Esophagus squamous epithelium (tissue), 5 donors: ENCODE results near the gene ANP32B. TPM values are rescaled to one million over a fixed set of nuclear protein-coding genes. Genes with fewer than 3 reads are reported as not detected.

Source experiments
- DNase-seq: peaks from one replicate; lab custom pipeline; 2025; lab: John Stamatoyannopoulos, UW
- H3K27ac ChIP-seq, 4 donors: fragments of 200-600 bp; sonication (generic); one replicate each; pipeline ENCODE4 v1.5.1; 2016 to 2019; ENCODE audit warnings: mild to moderate bottlenecking in 1 of 4
- H3K27me3 ChIP-seq, 4 donors: fragments of 200-600 bp; sonication (generic); 1 replicate in 3 of 4; 2 replicates in 1 of 4; pipeline versions ENCODE4 v1.5.1 to v1.6.0; 2017 to 2021; ENCODE audit warnings: antibody characterized with exemption in 1 of 4
- H3K36me3 ChIP-seq, 3 donors: fragments of 200-600 bp; sonication (generic); one replicate each; pipeline ENCODE4 v1.5.1; 2016 to 2019
- H3K4me1 ChIP-seq, 3 donors: fragments of 200-600 bp; sonication (generic); one replicate each; pipeline ENCODE4 v1.5.1; 2017 to 2019
- H3K4me3 ChIP-seq, 4 donors: fragments of 200-600 bp; sonication (generic); 1 replicate in 3 of 4; 2 replicates in 1 of 4; pipeline ENCODE4 v1.5.1; 2016 to 2019; ENCODE audit warnings: mild to moderate bottlenecking in 2 of 4, moderate library complexity in 1 of 4
- H3K9me3 ChIP-seq, 3 donors: fragments of 200-600 bp; sonication (generic); one replicate each; pipeline ENCODE4 v1.5.1; 2016 to 2019
- POLR2A ChIP-seq, 4 donors: fragments of 450-650 bp; IDR thresholded peaks; one replicate each; pipeline ENCODE4 v1.6.1; 2017; ENCODE audit warnings: antibody characterized with exemption in 4 of 4, mild to moderate bottlenecking in 4 of 4, moderate library complexity in 3 of 4
- WGBS, 2 donors: methylation state at CpG; one replicate each; pipeline ENCODE4 v1.1.5; 2018; 5-methylcytosine and 5-hydroxymethylcytosine counted together
- intact Hi-C: fragments of 100-400 bp; cut with DNase I; formaldehyde crosslinking; loops from one replicate; pipeline ENCODE4 v1.15.0; 2022
- total RNA-seq, 4 donors: library from RNA; depleted of rRNA; stranded (reverse); fragments of >200 nt; gene quantifications; one replicate each; pipeline ENCODE4 v1.1.0, GENCODE V29; 2016
- TF ChIP-seq, protein P1 (sequence below), 6 experiments: fragments of 450-650 bp in 4 of 6; fragments of 200-600 bp in 2 of 6; sonication (generic) in 2 of 6; IDR thresholded peaks; one replicate each; pipeline ENCODE4 v1.5.1; 2016 to 2019; ENCODE audit warnings: antibody characterized with exemption in 6 of 6, mild to moderate bottlenecking in 4 of 6, moderate library complexity in 4 of 6
- donor health status: DM: yes; HTN: yes; CAD: no.

The ANP32B gene
- total RNA-seq, 4 donors from 2014 or later, result 21.9 to 41.8 (median 28.4) TPM

DNA sequence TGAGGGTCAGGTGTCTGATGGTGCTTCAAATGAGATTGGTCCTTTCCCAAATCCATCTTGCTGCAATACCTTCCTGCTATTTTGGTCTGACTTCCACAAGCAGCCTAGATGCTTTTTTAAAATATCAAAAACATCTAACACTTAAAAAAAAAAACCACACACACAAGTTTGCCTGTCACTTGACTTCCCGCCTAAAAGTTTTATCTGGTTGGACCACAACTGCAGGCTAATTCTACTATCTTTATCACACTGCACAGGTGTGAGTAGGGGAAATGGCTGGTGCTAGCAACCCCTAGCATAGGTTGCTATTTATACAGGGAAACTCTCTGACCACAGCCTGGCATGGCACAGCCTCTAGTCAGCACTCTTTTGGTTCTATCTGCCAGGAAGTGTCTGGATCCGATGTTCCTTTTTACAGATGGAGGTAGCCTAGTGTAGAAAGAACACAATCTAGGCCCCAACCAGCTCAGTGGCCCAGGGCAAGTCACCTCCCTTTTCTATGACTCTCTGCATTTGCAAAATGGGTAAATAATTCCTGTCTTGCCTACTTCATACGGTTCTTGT lies 45.0 kb upstream of the ANP32B start, which contains the start of gene HEMGN:
Gene HEMGN, minus strand, starts transcription at position 92 of the 564 bp plus-strand sequence. Its CDS starts 36 bp downstream, at position 56.
- Histone ChIP-seq H3K4me1 (no peaks in the 10 kb centered on the region), H3K4me3 (no peak within 1 kb of the TSS), H3K27me3 (peaks cover 0 to 49% (median 0%) of the 10 kb centered on the region in 4 donors), H3K36me3 (no peaks in the 10 kb centered on the region), H3K27ac (no peak within 1 kb of the TSS), H3K9me3 (no peaks in the 10 kb centered on the region)
- WGBS, 2 donors, result 65 to 68% methylated on average over 3 of the region's 3 CpGs
- TF ChIP-seq, protein P1, sequence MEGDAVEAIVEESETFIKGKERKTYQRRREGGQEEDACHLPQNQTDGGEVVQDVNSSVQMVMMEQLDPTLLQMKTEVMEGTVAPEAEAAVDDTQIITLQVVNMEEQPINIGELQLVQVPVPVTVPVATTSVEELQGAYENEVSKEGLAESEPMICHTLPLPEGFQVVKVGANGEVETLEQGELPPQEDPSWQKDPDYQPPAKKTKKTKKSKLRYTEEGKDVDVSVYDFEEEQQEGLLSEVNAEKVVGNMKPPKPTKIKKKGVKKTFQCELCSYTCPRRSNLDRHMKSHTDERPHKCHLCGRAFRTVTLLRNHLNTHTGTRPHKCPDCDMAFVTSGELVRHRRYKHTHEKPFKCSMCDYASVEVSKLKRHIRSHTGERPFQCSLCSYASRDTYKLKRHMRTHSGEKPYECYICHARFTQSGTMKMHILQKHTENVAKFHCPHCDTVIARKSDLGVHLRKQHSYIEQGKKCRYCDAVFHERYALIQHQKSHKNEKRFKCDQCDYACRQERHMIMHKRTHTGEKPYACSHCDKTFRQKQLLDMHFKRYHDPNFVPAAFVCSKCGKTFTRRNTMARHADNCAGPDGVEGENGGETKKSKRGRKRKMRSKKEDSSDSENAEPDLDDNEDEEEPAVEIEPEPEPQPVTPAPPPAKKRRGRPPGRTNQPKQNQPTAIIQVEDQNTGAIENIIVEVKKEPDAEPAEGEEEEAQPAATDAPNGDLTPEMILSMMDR (IDR thresholded peaks at IDR 0.05), result no peak
- no peak for TF ChIP-seq POLR2A (IDR thresholded peaks at IDR 0.05)
- intact Hi-C loops, result no loop called here
- DNase-seq, result no peak

DNA sequence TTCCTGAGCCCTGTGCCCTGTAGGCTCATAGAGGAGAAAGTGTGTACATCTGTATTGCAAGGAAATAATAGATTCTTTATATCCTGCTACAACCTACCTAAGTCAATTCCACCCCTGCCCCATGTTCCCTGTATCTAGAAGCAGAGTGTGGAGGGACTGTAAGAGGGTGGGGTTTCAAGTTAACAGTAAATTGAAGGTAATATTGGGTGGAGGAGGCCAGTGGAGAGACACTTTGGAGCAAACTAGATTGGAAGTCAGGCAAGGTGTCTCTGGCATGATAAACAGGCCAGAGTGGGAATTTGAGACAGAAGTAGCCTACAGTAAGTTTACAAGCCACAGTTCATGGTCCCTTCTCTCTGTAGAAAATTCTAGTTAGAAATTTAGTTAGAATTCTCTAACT lies 42.9 kb upstream of the ANP32B start:
- H3K4me3 ChIP-seq, result no peak overlapping the region
- DNase-seq, result no peak
- TF ChIP-seq, protein P1 (IDR thresholded peaks at IDR 0.05), result no peak
- TF ChIP-seq POLR2A (IDR thresholded peaks at IDR 0.05), result no peak
- peaks cover 0 to 45% (median 0%) of the 10 kb centered on the region in 4 donors for H3K27me3 ChIP-seq
- no peaks in the 10 kb centered on the region for H3K9me3 ChIP-seq
- H3K4me1 ChIP-seq, result no peaks in the 10 kb centered on the region
- H3K27ac ChIP-seq, result no peak overlapping the region
- intact Hi-C loops, result no loop called here
- H3K36me3 ChIP-seq, result no peaks in the 10 kb centered on the region

DNA sequence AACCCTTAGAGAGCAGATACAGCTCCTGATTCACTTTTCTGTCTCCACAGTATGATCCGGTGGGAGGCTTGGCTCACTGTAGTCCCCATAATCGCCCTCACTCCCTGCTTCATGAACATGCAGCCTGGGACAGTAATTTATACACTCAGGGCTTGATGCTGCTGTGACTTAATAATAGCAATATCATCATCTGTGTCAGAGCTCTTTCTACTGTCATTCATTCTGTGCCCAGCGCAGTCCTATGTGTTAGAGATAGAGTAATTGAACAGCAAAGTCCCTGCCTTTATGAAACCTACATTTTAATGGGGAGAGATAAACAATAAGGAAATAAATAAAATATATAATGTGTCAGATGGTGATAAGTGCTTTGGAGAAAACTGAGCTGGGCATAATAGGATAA lies 42.4 kb upstream of the ANP32B start:
- 78 to 88% methylated on average over 3 of the region's 3 CpGs for WGBS, 2 donors
- no peak for TF ChIP-seq POLR2A (IDR thresholded peaks at IDR 0.05)
- TF ChIP-seq, protein P1 (IDR thresholded peaks at IDR 0.05), result no peak
- no peaks in the 10 kb centered on the region for H3K9me3 ChIP-seq
- no peak overlapping the region for H3K27ac ChIP-seq
- intact Hi-C loops, result no loop called here
- peaks cover 0 to 44% (median 0%) of the 10 kb centered on the region in 4 donors for H3K27me3 ChIP-seq
- H3K36me3 ChIP-seq, result no peaks in the 10 kb centered on the region
- no peak overlapping the region for H3K4me3 ChIP-seq
- H3K4me1 ChIP-seq, result no peaks in the 10 kb centered on the region
- DNase-seq, result no peak

DNA sequence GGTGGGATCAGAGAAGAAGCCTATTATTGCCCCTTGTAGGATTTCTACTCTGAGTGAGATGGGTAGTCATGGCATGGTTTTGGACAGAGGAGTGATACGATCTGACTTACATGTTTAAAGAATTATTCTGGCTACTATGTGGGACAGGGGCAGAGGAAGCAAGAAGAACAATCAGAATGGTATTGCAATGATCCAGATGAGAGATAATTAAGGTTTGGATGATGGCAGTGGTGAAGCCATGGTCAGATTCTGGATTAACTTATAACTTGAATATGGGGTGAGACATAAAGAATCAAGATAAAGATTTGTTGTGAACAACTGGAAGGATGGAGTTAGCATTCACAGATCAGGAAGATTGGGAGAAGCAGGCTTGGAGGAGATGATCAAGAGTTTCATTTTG lies 41.8 kb upstream of the ANP32B start:
- H3K4me3 ChIP-seq, result no peak overlapping the region
- H3K4me1 ChIP-seq, result no peaks in the 10 kb centered on the region
- no peak for DNase-seq
- H3K36me3 ChIP-seq, result no peaks in the 10 kb centered on the region
- no peak for TF ChIP-seq POLR2A (IDR thresholded peaks at IDR 0.05)
- TF ChIP-seq, protein P1 (IDR thresholded peaks at IDR 0.05), result no peak
- peaks cover 0 to 41% (median 0%) of the 10 kb centered on the region in 4 donors for H3K27me3 ChIP-seq
- 92 to 94% methylated on average over 1 of the region's 1 CpG for WGBS, 2 donors
- intact Hi-C loops, result no loop called here
- no peaks in the 10 kb centered on the region for H3K9me3 ChIP-seq
- no peak overlapping the region for H3K27ac ChIP-seq

DNA sequence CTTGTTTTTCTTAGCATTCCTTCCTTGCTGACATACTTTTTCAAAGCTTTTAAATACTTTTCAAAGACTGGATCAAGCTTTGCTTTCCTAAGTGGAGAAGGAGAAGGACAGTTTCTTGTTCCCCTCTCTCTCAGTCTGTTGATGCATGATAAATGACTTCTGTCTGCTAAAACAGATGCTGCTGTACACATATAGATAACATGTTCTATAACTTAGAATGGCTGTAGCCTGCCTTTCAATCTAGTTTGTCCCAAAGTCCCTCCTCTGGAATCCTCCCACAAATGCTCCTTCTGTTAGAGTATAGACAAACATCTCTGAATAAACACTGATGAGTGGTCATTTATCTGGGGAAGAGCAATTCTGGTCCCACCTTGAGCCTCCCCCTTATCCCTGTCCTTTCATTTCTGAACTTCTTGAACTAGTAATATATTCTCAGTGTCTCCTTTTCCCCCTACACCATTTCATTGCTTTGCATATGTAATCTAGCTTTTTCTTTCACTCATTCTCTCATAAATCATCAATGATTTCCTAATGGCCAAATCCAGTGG lies 39.8 kb upstream of the ANP32B start:
- Histone ChIP-seq H3K4me1 (no peaks in the 10 kb centered on the region), H3K4me3 (no peak overlapping the region), H3K27ac (no peak overlapping the region), H3K27me3 (peaks cover 0 to 33% (median 0%) of the 10 kb centered on the region in 4 donors), H3K9me3 (no peaks in the 10 kb centered on the region), H3K36me3 (no peaks in the 10 kb centered on the region)
- intact Hi-C loops, result no loop called here
- no peak for DNase-seq
- TF ChIP-seq POLR2A (IDR thresholded peaks at IDR 0.05), result no peak
- TF ChIP-seq, protein P1 (IDR thresholded peaks at IDR 0.05), result no peak
